ENCODE data around the gene LURAP1L. TPM values are rescaled to one million over a fixed set of nuclear protein-coding genes. Genes with fewer than 3 reads are reported as not detected.
A peak's percentile ranks its signal among the peaks of the same experiment; 100 is the strongest.

LURAP1L gene
- polyA plus RNA-seq, 1 donor (not counting 4 experiments of a cell fraction or from before 2014, with no cell fraction given), result 25.0 TPM

GRCh38 chr9:12771891-12772290 is 2.9 kb upstream of the LURAP1L start:
- Histone ChIP-seq H3K4me2 (ENCODE audit: control insufficient read depth, extremely low read depth, insufficient read depth, low read depth, low read length) (peak overlapping the region; percentile 52), H3K4me3 (ENCODE audit: control insufficient read depth in 2 of 3, extremely low read depth in 1 of 3, insufficient read depth in 2 of 3, low read depth in 1 of 3, low read length in 3 of 3) (peak overlapping the region in 2 of 3 experiments; percentile 33 to 36), H3K9me3 (ENCODE audit: control insufficient read depth, low read depth, low read length) (no peaks in the 10 kb centered on the region), H3K9me1 (ENCODE audit: control insufficient read depth, extremely low read depth, insufficient read depth, low read length) (no peaks in the 10 kb centered on the region), H3K27me3 (ENCODE audit: control insufficient read depth, extremely low read depth, insufficient read depth, low read length) (no peaks in the 10 kb centered on the region), H3K27ac (ENCODE audit: control insufficient read depth, insufficient read depth, low read length) (peak overlapping the region; percentile 63), H3K36me3 (ENCODE audit: control insufficient read depth in 2 of 2, extremely low read depth in 1 of 2, insufficient read depth in 2 of 2, low read length in 2 of 2) (no peaks in the 10 kb centered on the region), H4K20me1 (ENCODE audit: control insufficient read depth, extremely low read depth, insufficient read depth, low read length) (no peaks in the 10 kb centered on the region), H3K4me1 (ENCODE audit: control insufficient read depth, extremely low read depth, insufficient read depth, low read length) (peaks cover 18% of the 10 kb centered on the region), H3K79me2 (ENCODE audit: control insufficient read depth, insufficient read depth, low read length) (peaks cover 4% of the 10 kb centered on the region), H2AFZ (ENCODE audit: control insufficient read depth, low read length) (peak overlapping the region; percentile 11), H3K9ac (ENCODE audit: control insufficient read depth, extremely low read depth, insufficient read depth, low read length) (peak overlapping the region; percentile 39)
- peak; percentile 89 for DNase-seq (ENCODE audit: low read depth, low spot score)
- dilution Hi-C loops (cut with MboI; ENCODE audit: extremely low pct_ligation_motif_present, low sequenced_read_pairs), result no loop called here
- no peak for TF ChIP-seq EZH2 (IDR thresholded peaks at IDR 0.05; ENCODE audit: low read length)
- no peak for TF ChIP-seq CTCF (optimal IDR thresholded peaks at IDR 0.05 in 1 of 3, IDR thresholded peaks at IDR 0.05 in 1 of 3, conservative IDR thresholded peaks at IDR 0.05 in 1 of 3; ENCODE audit: extremely low read depth in 1 of 3, insufficient read depth in 2 of 3, low read length in 3 of 3)
- peak; percentile 99 for FAIRE-seq

DNA sequence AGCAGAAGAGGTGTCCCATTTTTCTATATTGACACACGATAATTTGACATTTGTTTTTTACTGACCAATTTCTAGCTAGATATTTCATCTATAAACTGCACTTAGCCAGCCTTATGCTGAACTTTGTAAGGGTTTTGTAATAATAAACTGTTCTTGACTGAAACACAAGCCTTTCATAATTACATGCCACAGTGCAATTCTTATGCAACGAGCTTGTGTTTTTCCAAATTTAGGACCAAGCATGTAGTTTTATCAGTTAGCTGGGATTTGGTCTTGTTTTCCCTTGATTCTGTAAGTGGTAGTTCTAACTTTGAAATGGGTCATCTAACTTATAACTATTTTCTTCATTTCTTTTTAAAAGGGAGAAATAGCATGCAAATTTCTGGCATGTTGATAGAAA is 1.3 kb upstream of the LURAP1L start:
- Histone ChIP-seq H3K36me3 (ENCODE audit: control insufficient read depth in 2 of 2, extremely low read depth in 1 of 2, insufficient read depth in 2 of 2, low read length in 2 of 2) (peaks cover 2 to 4% of the 10 kb centered on the region in 2 experiments), H3K27me3 (ENCODE audit: control insufficient read depth, extremely low read depth, insufficient read depth, low read length) (no peaks in the 10 kb centered on the region), H3K9me1 (ENCODE audit: control insufficient read depth, extremely low read depth, insufficient read depth, low read length) (no peaks in the 10 kb centered on the region), H2AFZ (ENCODE audit: control insufficient read depth, low read length) (no peak overlapping the region), H3K79me2 (ENCODE audit: control insufficient read depth, insufficient read depth, low read length) (peaks cover 13% of the 10 kb centered on the region), H3K4me1 (ENCODE audit: control insufficient read depth, extremely low read depth, insufficient read depth, low read length) (peaks cover 26% of the 10 kb centered on the region), H3K27ac (ENCODE audit: control insufficient read depth, insufficient read depth, low read length) (no peak overlapping the region), H4K20me1 (ENCODE audit: control insufficient read depth, extremely low read depth, insufficient read depth, low read length) (no peaks in the 10 kb centered on the region), H3K4me2 (ENCODE audit: control insufficient read depth, extremely low read depth, insufficient read depth, low read depth, low read length) (no peak overlapping the region), H3K4me3 (ENCODE audit: control insufficient read depth in 2 of 3, extremely low read depth in 1 of 3, insufficient read depth in 2 of 3, low read depth in 1 of 3, low read length in 3 of 3) (no peak overlapping the region), H3K9me3 (ENCODE audit: control insufficient read depth, low read depth, low read length) (no peaks in the 10 kb centered on the region), H3K9ac (ENCODE audit: control insufficient read depth, extremely low read depth, insufficient read depth, low read length) (no peak overlapping the region)
- no peak for FAIRE-seq
- dilution Hi-C loops (cut with MboI; ENCODE audit: extremely low pct_ligation_motif_present, low sequenced_read_pairs), result no loop called here
- no peak for DNase-seq (ENCODE audit: low read depth, low spot score)
- no peak for TF ChIP-seq EZH2 (IDR thresholded peaks at IDR 0.05; ENCODE audit: low read length)
- TF ChIP-seq CTCF (optimal IDR thresholded peaks at IDR 0.05 in 1 of 3, IDR thresholded peaks at IDR 0.05 in 1 of 3, conservative IDR thresholded peaks at IDR 0.05 in 1 of 3; ENCODE audit: extremely low read depth in 1 of 3, insufficient read depth in 2 of 3, low read length in 3 of 3), result no peak
